ENCODE measurements around the gene MRPL33.
A peak's percentile ranks its signal among the peaks of the same experiment; 100 is the strongest.

The MRPL33 gene
- total RNA-seq: 18.1 to 30.5 (median 21.4) reads per million in 4 donors

DNA sequence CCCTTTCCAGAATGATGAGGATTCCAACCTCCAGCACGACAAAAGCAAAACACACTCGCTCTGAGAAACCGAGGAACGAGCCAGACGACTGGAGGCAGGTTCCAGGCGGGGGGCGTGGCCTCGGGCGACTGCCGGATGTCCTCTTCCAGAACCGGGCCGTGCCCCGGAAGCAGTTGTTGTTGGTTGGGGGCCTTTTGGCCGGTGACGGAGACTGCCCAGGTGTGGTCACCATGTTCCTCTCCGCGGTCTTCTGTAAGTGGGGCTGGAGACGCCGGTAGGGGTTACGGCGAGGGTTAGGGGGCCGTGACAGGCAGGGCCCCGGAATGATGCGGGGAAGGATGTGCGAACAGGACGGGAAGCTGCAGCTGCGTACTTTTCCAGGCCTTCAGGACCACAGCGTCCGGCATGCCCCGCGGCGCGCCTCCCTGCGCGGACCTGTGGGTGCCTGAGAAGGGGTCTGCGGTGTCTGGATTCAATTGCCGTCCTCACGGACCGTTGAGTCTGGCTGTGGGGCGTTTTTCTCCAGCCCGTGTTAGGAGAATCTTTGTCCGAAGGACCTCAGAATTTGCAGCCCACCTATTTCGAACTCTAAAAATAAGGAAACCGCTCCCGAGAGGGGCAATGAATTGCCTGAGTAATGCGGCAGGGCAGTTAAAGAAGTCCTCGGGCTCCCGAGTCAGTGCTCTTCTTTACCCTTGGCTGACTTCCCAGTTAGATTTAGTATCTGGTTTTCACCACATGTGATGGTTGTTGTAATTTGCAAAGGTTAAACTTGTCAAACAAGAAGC lies at the start of gene MRPL33:
Gene MRPL33, plus strand, starts transcription at position 172 of the 788 bp plus-strand sequence. Its CDS starts 59 bp downstream, at position 231.
- DNase-seq: peak; percentile 83 to 91 (median 89)

DNA sequence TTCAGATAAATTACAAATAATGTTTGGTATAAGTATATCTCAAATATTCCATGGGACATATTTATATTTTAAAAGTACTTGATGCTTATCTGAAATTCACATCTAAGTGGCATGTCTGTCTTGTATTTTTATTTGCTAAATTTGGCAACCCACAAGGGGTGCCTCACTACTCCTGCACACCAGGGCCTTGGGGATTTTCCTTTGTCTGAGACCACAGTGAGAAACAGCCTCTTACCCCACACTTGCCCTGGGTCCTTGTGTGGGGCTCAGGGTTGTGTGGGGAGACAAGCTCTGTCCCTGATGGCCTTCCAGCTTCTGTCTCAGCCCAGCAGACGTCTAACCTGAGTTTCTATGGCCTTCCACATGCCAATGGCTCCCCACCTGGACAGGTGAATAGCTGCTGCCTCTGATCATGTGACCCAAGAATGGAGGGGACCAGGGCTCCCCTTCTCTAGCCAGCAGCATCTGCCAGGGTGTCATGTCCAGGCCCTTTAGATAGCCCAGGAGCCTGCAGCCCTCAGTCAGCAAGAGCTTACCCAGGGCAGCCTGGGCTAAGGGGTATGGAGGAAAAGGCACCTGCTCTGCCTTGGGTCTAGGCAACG lies 49.5 kb upstream of the MRPL33 start:
- DNase-seq: no peak

DNA sequence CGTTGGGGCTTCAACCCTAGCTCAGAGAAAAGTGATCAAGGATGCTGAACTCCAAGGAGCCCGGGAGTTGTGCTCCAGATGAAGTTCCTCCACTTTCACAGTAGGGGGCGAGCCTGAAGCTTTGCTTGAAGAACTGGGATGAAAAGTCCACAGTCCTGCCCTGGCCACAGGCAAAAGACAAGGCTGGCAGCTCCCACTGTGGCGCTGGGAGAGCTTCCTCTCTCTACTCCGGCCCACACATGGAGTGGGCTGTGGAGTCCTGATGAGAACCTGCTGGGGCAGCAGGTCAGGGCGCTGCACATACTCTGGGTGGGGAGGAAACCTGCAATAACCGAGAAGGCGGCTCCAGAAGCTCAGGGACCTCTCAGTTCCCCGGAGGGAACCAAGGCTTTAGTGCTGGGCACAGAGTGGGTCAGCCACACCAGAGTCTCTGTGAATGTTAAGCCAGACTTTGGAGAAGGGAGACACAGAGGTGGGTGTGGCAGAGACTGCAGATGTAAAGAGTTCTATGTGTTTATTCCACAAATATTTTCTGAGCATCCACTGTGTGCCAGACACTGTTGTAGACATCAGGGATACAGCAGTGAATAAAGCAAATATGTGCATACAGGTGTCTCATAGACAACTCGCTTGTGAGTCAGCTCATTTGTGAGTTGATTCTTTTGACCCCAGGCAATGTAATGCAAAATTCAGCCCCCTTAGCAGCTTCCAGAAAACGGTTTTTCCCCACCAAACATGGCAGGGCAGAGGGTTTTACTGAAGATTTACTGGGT lies 48.0 kb upstream of the MRPL33 start:
- peak in 1 of 5 donors; percentile 32 for DNase-seq

DNA sequence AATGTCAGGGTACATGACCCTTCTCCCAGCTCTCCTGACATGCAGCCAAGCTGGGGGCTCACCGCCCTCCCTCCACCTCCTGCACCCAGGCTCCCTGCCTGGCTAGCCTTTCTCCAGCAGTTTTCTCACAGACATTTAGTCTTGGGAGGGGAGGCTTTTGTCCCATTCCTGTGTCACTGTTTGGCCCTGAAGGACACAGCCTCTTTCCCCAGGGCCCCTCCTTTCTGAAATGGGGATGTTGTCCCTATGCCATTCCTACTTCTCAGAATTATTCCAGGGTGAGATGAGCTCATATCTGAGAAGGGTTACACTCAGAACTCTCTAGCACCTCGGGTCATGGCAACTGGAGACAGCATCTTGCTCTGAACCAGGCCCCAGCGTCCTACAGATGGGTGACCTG lies 47.3 kb upstream of the MRPL33 start:
- DNase-seq: no peak

DNA sequence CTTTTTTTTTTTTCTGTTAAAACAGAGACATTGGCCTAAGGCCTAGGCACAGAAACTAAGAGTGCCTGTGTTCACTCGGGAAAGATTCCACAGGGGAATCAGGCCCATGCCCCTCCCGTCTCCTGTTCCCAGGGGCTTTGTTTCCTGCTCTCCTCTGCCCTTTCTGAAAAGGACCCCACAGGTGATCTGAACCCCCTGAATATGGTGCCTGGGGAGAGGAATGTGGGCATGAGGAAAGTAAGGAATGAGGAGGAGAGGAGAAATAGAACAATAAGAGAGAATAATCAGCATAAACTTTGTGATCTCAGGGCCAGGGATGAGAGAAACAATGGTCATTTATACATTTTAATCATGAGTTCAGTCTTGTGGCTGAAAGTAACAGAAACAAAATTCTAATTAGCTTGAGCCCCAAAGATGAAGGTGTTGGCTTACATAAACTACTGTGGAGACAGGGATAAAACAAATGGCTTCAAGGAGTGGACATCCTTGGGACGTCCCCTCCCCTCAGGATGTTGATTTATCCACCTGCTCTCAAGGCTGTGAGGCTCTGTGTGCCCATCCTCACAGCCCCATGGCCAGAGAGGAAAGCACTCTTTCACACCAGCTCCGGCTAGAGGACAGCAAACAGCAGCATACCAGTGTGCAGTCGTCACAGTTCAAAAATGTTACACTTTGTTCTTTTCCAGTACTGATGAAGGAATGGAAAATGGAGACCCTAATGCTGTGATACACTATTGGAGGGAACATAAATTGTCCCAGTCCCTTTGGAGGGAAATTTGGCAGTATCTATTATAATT lies 46.4 kb upstream of the MRPL33 start:
- DNase-seq: no peak

DNA sequence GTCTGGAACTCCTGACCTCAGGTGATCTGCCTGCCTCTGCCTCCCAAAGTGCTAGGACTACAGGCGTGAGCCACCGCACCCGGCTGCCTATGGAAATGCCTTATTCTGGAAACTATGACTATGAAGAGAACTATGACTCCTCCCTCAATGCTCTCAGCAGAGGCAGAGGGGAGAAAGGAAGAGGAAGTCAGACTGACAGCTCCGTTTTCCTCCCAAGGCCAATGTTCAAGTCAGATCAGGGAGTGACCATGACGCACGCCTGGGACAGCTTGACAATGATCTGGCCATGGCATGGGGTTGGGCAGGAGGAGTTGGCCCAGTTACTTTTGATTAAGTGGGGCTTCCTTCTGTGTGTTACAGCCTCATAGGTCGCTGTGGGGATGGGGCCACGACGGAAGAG lies 44.3 kb upstream of the MRPL33 start:
- no peak for DNase-seq

DNA sequence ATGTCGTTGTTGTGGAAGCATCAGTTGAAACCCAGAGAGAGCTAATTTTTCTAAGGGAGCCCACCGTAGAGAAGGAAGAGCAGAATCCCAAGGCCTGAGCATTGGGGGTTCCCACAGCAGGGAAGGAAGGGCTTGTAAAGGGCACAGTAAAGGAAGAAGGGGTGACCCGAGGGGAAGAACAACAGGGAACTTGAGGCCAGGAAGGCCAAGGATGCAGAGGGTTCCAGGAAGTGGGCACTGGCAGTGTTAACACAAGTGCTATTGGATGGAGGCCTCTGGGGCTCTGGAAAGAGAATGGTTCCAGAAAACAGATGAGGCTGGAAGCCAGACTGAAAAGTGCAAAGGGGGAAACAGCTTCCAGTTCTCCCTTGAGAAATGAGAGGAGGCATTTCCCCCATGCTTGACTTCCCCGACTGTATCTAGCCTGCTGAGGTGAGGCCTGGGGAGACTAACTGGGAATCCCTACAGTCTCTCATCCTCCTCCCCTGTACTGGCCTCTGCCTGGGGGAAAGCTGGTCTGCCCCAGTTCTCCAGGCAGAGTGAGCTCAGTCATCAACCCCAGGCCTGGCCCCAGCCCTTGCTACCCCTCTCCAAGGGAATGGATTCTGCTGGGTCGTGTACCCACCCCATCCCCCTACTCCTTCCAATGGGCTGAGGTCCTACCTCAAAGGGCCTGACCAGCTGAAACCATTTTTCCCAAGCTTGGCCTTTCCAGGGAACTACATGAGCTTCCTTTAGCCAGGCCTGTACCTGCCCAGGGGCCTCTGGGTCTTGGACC lies 43.2 kb upstream of the MRPL33 start:
- no peak for DNase-seq

DNA sequence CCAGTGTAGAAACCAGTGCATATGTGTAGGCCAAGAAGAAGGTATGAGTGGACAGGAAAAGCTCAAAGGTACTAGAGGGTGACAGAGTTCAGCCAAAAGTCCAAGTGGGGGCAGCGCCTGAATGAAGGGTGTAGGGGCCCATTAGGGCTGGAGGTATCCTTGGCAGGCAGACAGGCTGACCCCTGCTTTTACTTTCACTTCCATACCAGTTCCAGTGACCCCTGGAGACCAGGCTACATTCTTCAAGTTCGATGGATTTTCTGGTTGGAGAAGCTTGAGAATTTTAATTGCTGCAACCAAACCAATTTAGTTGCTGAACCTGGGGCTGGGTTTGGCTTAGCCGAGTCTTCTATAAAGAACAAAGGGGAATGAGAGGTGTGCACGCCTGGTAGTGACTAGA lies 42.3 kb upstream of the MRPL33 start:
- no peak for DNase-seq

DNA sequence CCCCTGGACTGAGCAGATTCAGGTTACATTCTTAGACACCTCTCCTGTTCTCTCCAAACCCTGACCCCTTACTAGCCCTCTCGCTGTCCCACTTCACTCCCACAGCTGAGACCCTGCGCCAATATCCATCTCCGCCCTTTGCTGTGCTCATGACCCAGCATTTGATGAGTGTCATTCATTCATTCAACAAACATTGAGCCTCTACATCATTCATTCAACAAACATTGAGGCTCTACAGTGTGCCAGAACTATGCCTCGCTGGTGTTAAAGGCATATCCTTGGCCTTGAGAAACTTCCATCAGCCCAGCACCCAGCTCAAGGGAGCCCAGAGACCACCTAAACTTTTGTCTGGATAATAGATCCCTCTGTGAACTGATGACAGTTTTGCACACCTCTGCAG lies 41.9 kb upstream of the MRPL33 start:
- DNase-seq: no peak

DNA sequence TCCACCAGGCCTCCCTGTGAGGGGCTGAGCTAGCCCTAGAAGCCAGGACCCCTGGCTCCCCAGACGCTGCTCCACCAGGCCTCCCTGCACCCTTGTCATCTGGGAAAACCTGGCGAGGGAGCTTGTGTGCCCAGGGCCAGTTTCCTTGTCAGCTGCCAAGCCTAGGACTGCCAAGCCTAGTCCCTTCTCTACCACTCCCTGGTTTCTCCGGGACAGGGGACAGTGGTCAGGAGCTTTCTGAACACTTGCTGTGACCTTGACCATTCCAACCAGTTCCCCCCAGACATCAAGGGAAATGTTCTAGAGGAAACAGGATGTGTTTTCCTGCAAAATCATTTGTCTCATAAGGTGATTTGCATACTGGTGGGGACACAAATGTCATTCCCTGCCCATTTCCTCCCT lies 41.3 kb upstream of the MRPL33 start:
- no peak for DNase-seq

DNA sequence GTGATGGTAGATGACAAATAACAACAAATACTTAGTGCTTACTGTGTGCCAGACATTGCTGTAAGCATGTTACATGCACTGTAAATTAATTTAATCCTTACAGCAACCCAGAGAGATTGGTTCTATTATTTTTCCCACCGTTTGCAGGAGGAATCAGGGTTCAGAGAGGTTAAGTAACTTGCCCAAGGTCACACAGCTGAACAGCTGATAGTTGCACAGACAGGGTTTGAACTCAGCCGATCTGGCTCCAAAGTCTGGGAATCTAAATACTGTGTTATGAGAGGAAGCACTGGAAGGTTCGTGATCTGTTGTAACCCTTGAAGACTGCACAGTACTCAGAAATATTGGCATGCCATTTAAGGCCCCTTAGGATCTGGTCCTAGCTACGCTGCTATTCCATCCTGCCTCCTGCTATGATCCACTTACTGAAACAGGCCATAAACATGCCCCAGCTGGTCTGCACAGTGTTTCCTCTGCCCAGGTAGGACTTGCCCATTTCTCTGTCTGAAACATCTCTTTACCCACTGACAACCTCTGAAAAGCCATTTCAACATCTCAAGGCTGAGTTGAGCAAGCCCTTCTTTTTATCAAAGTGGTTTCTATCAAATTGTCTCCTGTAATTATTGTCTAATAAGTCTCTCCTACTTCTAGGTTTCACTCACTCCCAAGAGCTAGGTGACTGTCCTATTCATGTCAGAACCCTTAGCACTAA lies 40.4 kb upstream of the MRPL33 start:
- no peak for DNase-seq

DNA sequence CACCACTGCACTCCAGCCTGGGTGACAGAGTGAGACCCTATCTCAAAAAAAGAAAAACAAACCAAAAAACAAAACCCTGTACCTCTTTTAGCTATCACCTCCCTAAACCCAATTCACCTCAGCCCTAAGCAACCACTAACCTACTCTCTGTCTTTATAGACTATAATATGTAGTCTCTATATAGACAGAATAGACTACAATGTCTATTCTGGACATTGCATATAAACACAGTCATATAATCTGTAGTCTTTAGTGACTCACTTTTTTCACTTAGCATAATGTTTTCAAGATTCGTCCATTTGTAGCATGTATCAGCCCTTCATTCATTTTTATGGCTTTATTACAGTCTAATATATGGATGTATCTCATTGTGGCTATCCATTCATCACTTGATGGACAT lies 37.2 kb upstream of the MRPL33 start:
- DNase-seq: no peak

DNA sequence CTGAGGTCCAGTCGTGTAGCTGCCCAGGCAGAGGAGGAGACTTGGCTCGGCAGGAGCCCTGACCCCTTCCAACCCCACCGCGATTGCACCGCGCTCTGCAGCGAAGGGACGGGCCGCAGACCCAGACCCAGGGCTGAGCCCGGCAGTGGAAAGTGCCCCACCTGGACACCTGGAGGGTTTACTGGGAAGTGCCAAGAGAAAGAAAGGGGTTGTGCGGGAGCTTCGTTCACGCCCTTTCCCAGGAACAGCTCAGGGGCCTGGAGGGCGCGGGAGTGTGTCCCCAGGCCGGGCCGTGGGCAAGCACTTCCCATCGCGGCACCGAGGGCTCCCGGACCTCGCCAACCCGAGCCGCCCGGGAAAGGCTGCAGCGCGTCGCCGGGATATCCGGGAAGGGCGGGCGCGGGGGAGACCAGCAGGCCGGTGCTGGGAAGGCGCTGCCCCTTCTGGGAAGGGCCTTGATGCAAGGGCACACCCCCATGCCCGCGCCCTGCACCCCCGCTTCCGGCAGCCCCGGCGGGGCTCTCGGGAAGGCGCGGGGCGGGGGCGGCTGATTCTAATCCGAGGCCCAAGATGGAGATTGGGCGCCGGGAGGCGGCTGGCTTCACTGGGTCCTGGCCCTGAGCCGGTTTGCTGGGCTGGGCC lies 36.1 kb upstream of the MRPL33 start:
- peak in 3 of 5 donors; percentile 23 to 64 (median 31) for DNase-seq

DNA sequence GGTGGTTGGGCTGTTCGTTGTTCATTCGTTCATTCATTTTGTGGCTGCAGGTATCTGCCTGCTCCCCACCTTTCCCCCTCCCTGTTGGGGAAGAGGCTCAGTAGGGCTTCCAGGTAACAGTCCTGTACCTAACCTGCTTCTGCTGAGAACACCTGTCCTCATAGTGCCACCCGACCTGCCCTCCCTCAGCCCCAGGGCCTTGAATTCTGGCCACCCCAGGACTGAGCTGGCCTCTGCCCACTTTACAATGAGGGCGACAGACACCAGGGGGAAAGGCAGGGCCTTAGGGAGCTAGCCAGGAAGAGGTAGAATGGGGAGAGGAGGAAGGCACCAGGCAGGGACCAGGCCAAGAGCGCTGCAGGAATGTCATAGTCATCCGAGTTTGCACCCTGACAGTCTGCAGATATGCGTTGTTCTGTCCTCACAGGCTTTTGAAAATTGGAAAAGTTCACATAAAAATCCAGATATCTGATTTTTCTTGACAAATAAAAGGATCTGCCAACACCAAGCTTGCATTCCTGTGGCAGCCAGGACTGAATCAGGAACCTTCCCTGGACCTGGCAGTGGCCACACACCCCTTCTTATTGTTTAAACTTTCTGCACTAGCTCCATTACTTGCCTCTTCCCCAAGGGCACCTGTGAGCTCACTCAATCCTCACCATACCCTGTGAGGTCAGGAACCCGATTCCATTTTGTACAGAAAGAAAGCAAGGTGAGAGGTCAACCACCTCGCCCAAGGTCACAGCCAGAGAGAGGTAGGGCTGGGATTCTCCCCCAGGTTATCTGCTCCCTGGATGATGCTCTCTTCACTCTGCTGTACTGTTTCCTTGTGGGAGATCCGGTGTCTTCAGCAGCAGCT lies 35.3 kb upstream of the MRPL33 start:
- no peak for DNase-seq

DNA sequence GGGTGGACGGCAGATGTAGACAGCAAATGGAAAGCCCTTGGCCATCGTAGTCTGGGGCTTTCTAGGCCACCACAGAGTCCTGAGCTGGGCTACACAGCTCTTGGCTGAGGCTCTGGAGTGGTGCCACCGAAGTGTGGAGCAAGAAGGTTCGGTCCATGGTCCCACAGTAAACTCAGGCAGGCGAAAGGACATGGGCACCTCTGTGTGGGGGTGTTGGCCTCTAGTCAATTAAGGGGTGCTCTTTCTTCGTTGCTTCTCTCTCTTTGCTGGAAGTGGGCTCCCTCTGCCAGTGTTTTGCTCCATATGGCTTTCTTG lies 34.7 kb upstream of the MRPL33 start:
- DNase-seq: no peak

DNA sequence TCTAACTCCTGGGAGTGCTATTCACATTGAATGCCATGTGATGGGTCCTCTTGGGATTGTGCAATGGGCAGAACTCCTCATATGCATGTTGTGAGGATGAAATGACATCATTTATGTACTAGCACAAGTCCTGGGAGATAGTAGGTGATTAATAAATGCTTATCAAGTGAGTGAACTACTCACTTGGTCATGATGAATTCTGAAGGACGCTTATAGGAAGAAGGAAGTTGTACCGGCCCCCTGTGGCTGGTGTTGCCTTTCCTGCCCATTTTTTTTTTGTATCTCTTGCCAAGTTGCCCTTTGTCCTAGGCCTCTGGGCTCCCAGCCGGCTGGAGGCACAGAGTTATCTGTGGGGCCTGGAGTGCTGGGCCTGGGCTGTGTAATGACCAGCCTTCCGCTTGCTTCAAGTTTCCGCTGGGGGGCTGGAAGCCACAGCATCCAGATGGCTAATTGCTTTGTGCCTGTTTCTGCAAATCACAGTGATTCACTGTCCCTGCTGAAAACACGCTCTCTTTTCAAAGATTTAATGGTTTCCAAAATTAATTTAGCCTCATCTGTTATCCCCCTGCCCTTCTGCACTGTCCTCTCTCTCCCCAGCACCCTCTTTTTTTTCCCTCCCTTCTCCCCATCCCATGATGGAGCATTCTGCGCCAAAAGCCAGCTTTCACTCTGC lies 33.7 kb upstream of the MRPL33 start:
- no peak for DNase-seq

DNA sequence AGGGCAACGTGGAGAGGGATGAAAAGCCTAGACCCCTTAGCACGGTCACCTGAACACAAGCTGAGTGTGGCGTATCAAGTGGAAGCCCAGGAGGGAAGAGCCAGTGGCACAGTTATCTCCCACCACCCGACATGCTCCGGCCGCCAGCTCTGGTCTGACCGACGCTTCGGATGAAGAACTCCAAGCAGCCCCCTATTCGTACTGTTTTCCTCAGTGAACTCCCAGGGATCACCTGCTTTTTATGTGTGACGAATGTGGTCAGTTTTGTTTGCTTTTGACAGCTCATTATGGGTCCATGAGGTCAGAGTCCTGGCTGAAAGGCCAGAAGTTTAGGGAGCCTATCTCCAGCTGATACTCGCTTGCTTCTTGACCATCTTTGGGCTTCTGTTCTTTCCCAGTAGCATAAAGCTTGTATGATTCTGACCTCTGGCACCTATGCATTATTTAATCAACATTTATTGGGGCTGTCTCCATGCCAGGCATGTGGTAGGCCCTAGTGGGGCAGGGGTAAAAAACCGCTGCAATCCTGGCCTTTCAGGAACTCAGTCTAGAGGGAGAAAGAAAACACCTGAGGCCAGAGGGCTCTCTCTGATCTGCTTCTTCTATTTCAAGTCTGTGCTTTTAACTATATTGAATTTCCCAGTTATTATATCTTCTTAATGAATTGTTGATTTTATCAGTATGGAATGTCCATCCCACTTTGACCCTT lies 33.0 kb upstream of the MRPL33 start:
- DNase-seq: no peak

DNA sequence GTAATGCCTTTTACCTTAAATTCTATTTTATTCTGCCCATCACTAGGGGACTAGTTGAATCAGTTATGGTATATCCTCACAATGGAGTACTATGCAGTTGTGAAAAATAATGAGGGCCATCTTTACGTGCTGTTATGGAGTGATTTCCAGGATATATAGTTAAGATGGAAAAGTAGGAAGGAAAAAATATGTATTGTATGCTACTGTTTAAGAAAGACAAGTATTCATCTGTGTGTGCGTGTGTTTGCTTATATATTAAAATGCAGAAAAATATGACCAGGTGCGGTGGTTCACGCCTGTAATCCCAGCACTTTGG lies 32.5 kb upstream of the MRPL33 start:
- no peak for DNase-seq

DNA sequence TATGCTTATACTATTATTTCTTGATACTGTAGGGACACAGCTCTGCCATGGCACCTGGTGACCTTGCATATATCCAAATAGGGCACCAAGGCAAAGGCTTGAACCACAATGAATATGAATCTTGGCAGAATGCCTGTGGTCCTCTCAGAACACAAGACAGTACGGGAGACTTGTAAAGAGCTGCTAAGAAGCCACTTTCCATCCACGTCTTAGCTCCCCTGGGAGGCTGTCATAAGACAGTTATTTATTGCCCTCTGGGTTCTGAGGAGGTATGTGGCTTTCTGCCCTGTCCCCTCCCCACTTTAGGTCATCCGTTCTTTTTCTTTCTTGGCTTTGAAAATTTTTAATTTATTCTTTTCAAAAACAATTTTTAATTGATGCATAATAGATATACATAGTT lies 29.8 kb upstream of the MRPL33 start:
- DNase-seq: no peak

Data from T-helper 1 cell (primary cell).